Measurements from ENCODE around the gene RSPRY1. TPM values are rescaled to one million over a fixed set of nuclear protein-coding genes. Genes with fewer than 3 reads are reported as not detected.

The RSPRY1 gene
- total RNA-seq, 4 donors from 2014 or later: 28.2 to 31.8 (median 29.5) TPM

- TF ChIP-seq POLR2AphosphoS5 (IDR thresholded peaks at IDR 0.05) (no peak), POLR2A (IDR thresholded peaks at IDR 0.05) (no peak), EP300 (IDR thresholded peaks at IDR 0.05) (no peak)
- TF ChIP-seq, protein P1, sequence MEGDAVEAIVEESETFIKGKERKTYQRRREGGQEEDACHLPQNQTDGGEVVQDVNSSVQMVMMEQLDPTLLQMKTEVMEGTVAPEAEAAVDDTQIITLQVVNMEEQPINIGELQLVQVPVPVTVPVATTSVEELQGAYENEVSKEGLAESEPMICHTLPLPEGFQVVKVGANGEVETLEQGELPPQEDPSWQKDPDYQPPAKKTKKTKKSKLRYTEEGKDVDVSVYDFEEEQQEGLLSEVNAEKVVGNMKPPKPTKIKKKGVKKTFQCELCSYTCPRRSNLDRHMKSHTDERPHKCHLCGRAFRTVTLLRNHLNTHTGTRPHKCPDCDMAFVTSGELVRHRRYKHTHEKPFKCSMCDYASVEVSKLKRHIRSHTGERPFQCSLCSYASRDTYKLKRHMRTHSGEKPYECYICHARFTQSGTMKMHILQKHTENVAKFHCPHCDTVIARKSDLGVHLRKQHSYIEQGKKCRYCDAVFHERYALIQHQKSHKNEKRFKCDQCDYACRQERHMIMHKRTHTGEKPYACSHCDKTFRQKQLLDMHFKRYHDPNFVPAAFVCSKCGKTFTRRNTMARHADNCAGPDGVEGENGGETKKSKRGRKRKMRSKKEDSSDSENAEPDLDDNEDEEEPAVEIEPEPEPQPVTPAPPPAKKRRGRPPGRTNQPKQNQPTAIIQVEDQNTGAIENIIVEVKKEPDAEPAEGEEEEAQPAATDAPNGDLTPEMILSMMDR (IDR thresholded peaks at IDR 0.05): no peak
- Histone ChIP-seq H3K36me3 (peaks cover 14 to 91% of the 10 kb centered on the region in 2 donors), H3K4me3 (no peak overlapping the region), H3K9me3 (no peaks in the 10 kb centered on the region), H3K27me3 (no peaks in the 10 kb centered on the region), H3K4me1 (peaks cover 0 to 7% (median 0%) of the 10 kb centered on the region in 3 donors), H3K27ac (no peak overlapping the region)
- ATAC-seq: no peak
Observed at GRCh38 chr16:57236022-57236350, 49.9 kb downstream of the RSPRY1 start.

- ATAC-seq: no peak
- no peak for TF ChIP-seq POLR2AphosphoS5 (IDR thresholded peaks at IDR 0.05)
- no peak for TF ChIP-seq EP300 (IDR thresholded peaks at IDR 0.05)
- TF ChIP-seq POLR2A (IDR thresholded peaks at IDR 0.05): no peak
- TF ChIP-seq, protein P1 (IDR thresholded peaks at IDR 0.05): no peak
- H3K4me3 ChIP-seq: no peak overlapping the region
- H3K27ac ChIP-seq: no peak overlapping the region
- H3K36me3 ChIP-seq: peaks cover 6 to 64% of the 10 kb centered on the region in 2 donors
- 69 to 77% methylated on average over 2 of the region's 2 CpGs for WGBS, 2 donors (ENCODE audit: low coverage in 1 of 2)
- H3K9me3 ChIP-seq: no peaks in the 10 kb centered on the region
- H3K4me1 ChIP-seq: peaks cover 0 to 7% (median 0%) of the 10 kb centered on the region in 3 donors
- H3K27me3 ChIP-seq: no peaks in the 10 kb centered on the region
Observed at GRCh38 chr16:57238682-57239081, 52.6 kb downstream of the RSPRY1 start.

DNA sequence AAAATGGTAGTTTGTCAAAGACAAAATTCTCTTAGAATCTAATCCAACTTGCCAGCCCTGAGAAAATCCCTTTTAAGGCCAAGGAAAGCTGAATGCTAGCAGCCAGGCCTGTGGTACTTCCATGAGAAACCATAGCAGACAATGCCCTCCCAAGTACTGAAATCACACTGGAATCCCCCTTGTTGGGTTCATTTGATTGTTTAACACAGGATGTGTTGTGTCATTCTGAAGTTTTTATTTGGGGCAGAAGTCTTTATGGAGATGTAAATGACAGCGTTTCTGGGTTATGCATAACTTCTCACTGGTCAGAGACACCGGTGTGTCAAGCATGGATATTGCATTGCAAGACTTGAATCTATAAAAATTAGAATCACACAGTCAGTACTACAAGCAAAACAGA is 53.0 kb downstream of the RSPRY1 start:
- no peak overlapping the region for H3K4me3 ChIP-seq
- H3K9me3 ChIP-seq: no peaks in the 10 kb centered on the region
- H3K36me3 ChIP-seq: peaks cover 6 to 60% of the 10 kb centered on the region in 2 donors
- TF ChIP-seq EP300 (IDR thresholded peaks at IDR 0.05) (no peak), POLR2AphosphoS5 (IDR thresholded peaks at IDR 0.05) (no peak), POLR2A (IDR thresholded peaks at IDR 0.05) (no peak)
- TF ChIP-seq, protein P1 (IDR thresholded peaks at IDR 0.05): no peak
- H3K27me3 ChIP-seq: no peaks in the 10 kb centered on the region
- H3K27ac ChIP-seq: no peak overlapping the region
- WGBS, 2 donors (ENCODE audit: low coverage in 1 of 2): 86 to 97% methylated on average over 2 of the region's 2 CpGs
- ATAC-seq: no peak
- H3K4me1 ChIP-seq: peaks cover 0 to 9% (median 0%) of the 10 kb centered on the region in 3 donors

DNA sequence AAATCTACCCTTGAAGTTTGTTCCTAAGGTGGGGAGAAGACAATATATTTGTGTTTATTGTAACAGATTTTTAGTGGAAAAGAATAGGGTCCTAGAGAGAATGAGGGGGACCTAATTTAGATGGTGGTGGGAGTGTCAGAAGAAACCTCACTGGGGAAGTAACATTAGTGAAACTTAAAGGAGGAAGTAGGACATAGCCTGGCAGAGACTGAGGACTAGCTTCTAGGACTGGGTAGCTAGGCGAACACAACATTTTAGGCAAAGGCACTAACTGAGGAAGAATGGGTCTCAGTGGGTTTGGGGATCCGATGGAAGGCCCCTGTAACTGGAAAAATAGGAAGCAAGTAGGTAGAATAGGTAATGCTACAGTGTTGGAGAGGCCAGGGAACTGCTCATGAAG is 54.7 kb downstream of the RSPRY1 start:
- no peak overlapping the region for H3K4me3 ChIP-seq
- H3K4me1 ChIP-seq: peaks cover 0 to 11% (median 0%) of the 10 kb centered on the region in 3 donors
- no peaks in the 10 kb centered on the region for H3K27me3 ChIP-seq
- peaks cover 6 to 45% of the 10 kb centered on the region in 2 donors for H3K36me3 ChIP-seq
- WGBS, 2 donors (ENCODE audit: low coverage in 1 of 2): 71 to 88% methylated on average over 2 of the region's 2 CpGs
- H3K9me3 ChIP-seq: no peaks in the 10 kb centered on the region
- no peak for TF ChIP-seq POLR2AphosphoS5 (IDR thresholded peaks at IDR 0.05)
- TF ChIP-seq POLR2A (IDR thresholded peaks at IDR 0.05): no peak
- TF ChIP-seq, protein P1 (IDR thresholded peaks at IDR 0.05): no peak
- no peak for TF ChIP-seq EP300 (IDR thresholded peaks at IDR 0.05)
- no peak overlapping the region for H3K27ac ChIP-seq
- ATAC-seq: no peak

DNA sequence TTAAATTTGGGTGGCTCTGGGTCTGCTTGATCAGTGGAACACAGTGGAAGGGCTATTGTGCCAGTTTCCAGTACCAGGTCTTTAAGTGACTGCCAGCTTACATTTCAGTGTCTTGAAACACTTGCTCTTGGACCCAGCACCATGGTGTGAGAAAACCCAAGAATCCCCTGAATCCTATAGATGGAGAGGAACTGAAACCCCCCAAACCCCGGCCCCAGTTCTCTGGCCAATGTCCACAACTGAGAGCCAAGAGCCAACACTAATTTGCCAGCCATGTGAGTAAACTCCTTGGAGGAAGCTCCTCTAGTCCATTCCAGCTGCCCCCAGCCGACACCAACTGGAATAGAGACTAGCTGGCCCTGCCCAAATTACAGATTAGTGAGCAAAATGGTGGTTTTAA is 56.5 kb downstream of the RSPRY1 start:
- H3K36me3 ChIP-seq: peaks cover 6 to 38% of the 10 kb centered on the region in 2 donors
- H3K4me3 ChIP-seq: no peak overlapping the region
- 94% methylated on average over 2 of the region's 2 CpGs; no CpG with 5 or more reads in 1 of the 2 donors for WGBS, 2 donors (ENCODE audit: low coverage in 1 of 2)
- H3K27me3 ChIP-seq: no peaks in the 10 kb centered on the region
- no peak for ATAC-seq
- no peak overlapping the region for H3K27ac ChIP-seq
- H3K9me3 ChIP-seq: no peaks in the 10 kb centered on the region
- TF ChIP-seq POLR2AphosphoS5 (IDR thresholded peaks at IDR 0.05): no peak
- TF ChIP-seq POLR2A (IDR thresholded peaks at IDR 0.05): no peak
- TF ChIP-seq, protein P1 (IDR thresholded peaks at IDR 0.05): no peak
- no peak for TF ChIP-seq EP300 (IDR thresholded peaks at IDR 0.05)
- peaks cover 0 to 25% (median 2%) of the 10 kb centered on the region in 3 donors for H3K4me1 ChIP-seq

Measured in gastroesophageal sphincter (tissue), 4 donors.